BE2C (cell line): ENCODE results near the gene RPS3A.

Experiments
- DNase-seq: peaks from one replicate; pipeline ENCODE4 v3.0.0-alpha.2; 2020
- H3K27me3 ChIP-seq: fragments of 250-450 bp; sonication (Bioruptor Pico); 2 replicates; pipeline ENCODE4 v1.5.1; 2020; ENCODE audit warnings: mild to moderate bottlenecking
- H3K36me3 ChIP-seq: fragments of 250-450 bp; sonication (Bioruptor Pico); 2 replicates; pipeline ENCODE4 v1.5.1; 2020; ENCODE audit warnings: mild to moderate bottlenecking
- H3K4me1 ChIP-seq: fragments of 250-450 bp; sonication (Bioruptor Pico); 2 replicates; pipeline ENCODE4 v1.5.1; 2020
- H3K4me3 ChIP-seq: 2 replicates; pipeline ENCODE4 v1.5.1; 2011; ENCODE audit warnings: low read depth, low read length
- H3K9me3 ChIP-seq: fragments of 250-450 bp; sonication (Bioruptor Pico); 2 replicates; pipeline ENCODE4 v1.5.1; 2020
- CTCF ChIP-seq: IDR thresholded peaks from 2 replicates; pipeline ENCODE4 v1.5.1; 2012; ENCODE audit warnings: mild to moderate bottlenecking, low read depth, low read length

RPS3A gene

DNA sequence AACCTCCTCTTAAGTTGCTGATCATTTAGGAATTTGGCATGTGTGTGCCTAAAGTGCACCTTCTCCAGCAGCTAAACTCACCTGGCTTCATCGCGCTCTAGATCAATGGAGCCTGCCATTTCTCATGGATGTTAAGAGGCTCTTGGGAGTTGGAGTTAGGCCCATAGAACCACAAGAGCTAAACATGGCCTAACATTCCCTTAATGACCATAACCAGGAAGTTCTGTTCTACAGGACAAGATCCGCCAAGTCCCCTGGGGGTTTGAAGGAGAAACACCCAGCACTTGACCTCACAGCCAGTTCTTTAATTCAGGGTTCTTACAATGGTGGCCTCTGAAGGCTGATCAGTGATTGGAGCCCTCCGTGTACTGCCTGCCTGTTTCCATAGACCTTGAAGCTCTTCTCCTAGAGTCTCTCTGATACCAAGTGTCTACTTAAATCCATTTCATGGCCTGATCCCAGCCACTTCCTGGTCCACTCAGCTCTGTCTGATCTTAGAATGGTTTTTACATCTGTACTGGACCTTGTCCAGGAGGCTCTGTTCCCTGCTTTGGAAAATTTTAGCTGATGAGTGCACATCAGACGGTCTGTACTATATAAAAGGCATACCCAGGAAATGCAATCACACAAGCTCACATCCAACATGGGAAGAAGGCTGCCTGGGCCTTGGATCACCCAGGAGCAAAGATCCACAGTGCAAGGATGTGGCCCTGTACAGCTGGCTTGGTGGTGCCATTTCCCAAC lies 45.1 kb downstream of the RPS3A start:
- Histone ChIP-seq H3K36me3 (no peaks in the 10 kb centered on the region), H3K27me3 (no peaks in the 10 kb centered on the region), H3K4me1 (no peaks in the 10 kb centered on the region), H3K9me3 (no peaks in the 10 kb centered on the region), H3K4me3 (no peak overlapping the region)
- DNase-seq, result no peak
- TF ChIP-seq CTCF, result no peak

DNA sequence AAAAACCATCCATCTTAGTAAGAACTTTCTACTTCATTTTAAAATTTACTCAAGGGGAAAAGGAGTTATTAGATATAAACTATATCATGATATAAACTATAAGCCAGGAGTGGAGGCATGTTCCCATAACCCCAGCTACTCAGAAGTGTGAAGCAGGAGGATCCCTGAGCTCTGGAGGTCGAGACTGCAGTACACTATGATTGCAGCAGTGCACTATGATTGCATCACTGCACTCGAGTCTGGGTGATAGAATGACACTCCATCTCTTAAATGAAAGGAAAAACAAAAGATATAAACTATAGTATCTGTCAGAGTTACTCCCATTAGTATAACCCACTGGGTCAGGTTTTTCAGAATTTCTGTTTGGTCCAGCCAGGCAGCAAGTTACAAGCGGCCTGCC lies 47.6 kb downstream of the RPS3A start:
- no peaks in the 10 kb centered on the region for H3K27me3 ChIP-seq
- no peak for TF ChIP-seq CTCF
- no peak for DNase-seq
- no peaks in the 10 kb centered on the region for H3K4me1 ChIP-seq
- no peak overlapping the region for H3K4me3 ChIP-seq
- no peaks in the 10 kb centered on the region for H3K36me3 ChIP-seq
- no peaks in the 10 kb centered on the region for H3K9me3 ChIP-seq

DNA sequence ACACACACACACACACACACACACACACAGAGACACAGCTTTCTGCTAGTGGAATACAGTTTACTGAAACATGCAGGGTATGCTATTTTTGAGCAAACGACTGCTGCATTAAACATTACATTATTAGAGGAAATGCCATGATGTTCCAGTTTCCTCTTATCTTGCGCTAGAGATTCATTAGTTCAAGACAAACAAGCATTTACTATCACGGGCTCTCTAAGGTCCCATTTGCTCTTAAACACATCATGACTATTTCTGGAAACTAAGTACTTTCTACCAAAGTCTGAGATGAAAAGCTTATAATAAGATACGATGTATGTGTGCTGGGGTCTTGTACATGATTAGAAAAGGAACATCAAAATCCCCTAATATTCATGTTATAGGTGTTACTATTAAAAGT lies 48.8 kb downstream of the RPS3A start:
- H3K4me1 ChIP-seq, result no peaks in the 10 kb centered on the region
- no peak for TF ChIP-seq CTCF
- H3K36me3 ChIP-seq, result no peaks in the 10 kb centered on the region

DNA sequence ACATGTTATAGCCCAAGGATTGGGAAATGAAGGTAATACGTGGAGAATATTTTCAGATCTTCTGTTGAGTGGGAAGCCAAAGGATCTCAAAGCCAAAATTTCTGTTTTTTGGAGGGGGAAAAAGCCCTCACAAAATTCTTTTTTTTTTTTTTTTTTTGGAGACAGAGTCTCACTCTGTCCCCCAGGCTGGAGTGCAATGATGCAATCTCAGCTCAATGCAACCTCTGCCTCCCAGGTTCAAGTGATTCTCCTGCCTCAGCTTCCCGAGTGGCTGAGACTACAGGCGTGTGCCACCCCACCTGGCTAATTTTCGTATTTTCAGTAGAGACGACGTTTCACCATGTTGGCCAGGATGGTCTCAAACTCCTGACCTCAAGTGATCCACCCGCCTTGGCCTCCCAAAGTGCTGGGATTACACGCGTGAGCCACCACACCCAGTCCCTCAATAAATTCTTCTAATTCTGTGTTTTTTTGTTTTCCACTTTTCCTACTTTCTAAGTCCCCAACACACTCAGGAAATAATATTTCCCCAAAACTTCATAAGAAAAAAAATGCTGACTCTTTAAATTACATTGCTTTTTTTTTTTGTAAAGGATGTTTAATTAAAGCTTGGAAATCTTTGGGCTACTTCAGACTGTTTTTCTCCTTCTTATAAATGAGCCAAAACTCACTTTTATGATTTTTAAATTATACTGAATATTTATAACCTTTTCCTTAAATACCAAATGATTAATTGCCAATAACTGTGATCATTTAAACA lies 51.6 kb downstream of the RPS3A start:
- Histone ChIP-seq H3K36me3 (no peaks in the 10 kb centered on the region), H3K27me3 (no peaks in the 10 kb centered on the region), H3K4me3 (no peak overlapping the region), H3K4me1 (no peaks in the 10 kb centered on the region), H3K9me3 (no peaks in the 10 kb centered on the region)
- no peak for TF ChIP-seq CTCF
- DNase-seq, result no peak

More for the DNA sequence above, 48.8 kb downstream of the RPS3A start:
- Histone ChIP-seq H3K4me3 (no peak overlapping the region), H3K9me3 (no peaks in the 10 kb centered on the region), H3K27me3 (no peaks in the 10 kb centered on the region)
- no peak for DNase-seq

DNA sequence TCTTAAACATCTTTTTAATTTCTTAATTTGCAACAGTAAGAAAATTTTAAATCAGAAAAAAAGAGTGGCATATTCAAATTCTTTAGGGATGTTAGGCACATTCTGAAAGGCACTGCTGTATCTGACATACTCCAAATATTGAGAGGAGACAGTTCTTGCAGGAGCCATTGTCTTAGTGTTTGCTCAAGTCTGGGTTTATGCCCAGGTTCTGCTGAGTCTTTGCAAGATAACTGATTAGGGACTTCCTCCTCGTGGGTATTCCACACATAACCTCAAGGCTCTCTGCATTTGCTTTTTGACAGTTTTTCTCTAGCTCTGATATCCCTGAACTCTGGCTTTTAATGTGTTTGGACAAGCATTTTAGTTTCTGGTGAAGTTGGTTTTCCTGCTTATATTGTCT lies 52.6 kb downstream of the RPS3A start:
- no peaks in the 10 kb centered on the region for H3K4me1 ChIP-seq
- H3K9me3 ChIP-seq, result no peaks in the 10 kb centered on the region
- no peak for TF ChIP-seq CTCF
- H3K27me3 ChIP-seq, result no peaks in the 10 kb centered on the region
- H3K36me3 ChIP-seq, result no peaks in the 10 kb centered on the region
- no peak overlapping the region for H3K4me3 ChIP-seq
- DNase-seq, result no peak

DNA sequence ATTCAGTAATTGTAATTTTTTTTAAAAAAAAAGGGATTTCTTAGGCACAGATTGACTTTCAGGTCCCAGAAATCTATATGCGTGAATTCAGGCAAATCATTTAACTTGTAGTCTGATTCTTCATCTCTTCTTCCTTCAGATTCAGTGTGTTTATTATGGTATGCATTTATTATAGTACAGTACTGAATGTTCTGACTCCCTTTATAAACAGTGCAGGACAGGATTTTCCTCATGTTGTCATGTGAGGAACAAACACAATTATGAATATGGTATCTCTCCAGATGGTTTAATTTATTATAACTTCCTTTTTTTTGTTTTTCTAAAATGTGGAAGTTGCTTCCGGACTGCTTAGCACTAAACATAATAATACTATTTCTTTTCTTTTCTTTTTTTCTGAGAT lies 54.2 kb downstream of the RPS3A start:
- no peak for TF ChIP-seq CTCF
- Histone ChIP-seq H3K36me3 (no peaks in the 10 kb centered on the region), H3K4me1 (no peaks in the 10 kb centered on the region), H3K27me3 (no peaks in the 10 kb centered on the region), H3K9me3 (no peaks in the 10 kb centered on the region), H3K4me3 (no peak overlapping the region)
- DNase-seq, result no peak
